NCI-H146 (cell line): ENCODE measurements around the gene KRTAP4-6.
"Not testable (repeated sequence)": the region's sequence is repeated elsewhere in the genome, so short reads cannot be mapped to it uniquely, and the experiment has no call there.

Experiments used
- DNase-seq: peaks from one replicate; lab custom pipeline; 2025; lab: John Stamatoyannopoulos, UW

KRTAP4-6 gene

DNA sequence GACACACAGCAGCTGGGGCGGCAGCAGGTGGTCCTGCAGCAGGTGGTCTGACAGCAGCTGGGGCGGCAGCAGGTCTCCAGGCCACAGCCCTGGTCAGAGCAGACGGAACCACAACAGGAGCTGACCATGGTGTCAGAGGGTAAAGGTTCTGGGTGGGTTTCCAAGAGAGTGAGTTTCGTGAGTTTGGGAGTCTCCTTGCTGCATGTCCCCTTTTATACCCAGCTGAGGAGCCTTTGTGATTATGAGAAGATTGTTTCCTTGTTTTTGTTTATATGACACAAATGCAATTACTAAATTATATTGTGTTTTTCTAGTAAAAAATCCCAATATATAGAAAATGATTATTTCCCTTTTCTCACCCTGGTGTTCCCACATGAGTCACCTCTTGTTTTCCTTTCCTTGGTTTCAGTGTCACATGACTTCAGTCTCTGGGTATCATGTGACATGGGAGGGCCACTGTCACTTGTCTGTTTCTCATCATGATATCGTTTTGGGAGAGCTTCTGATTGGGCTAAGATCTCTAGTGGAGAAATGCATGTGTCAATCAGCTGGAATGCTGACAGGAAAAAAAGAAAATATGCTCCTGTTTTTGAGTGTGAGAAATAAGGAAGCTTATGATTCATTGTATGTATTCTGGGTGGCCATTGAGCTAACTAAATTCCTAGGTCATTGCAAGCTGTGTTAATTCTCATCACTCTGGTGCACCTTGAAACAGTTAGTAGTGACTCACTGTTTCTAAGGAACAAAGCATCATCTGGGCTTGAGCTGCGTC is at the start of gene KRTAP4-6:
KRTAP4-6 (minus strand) TSS at position 185 of the 772 bp plus-strand sequence; CDS start at position 128, 57 bp downstream.
- no peak for DNase-seq

DNA sequence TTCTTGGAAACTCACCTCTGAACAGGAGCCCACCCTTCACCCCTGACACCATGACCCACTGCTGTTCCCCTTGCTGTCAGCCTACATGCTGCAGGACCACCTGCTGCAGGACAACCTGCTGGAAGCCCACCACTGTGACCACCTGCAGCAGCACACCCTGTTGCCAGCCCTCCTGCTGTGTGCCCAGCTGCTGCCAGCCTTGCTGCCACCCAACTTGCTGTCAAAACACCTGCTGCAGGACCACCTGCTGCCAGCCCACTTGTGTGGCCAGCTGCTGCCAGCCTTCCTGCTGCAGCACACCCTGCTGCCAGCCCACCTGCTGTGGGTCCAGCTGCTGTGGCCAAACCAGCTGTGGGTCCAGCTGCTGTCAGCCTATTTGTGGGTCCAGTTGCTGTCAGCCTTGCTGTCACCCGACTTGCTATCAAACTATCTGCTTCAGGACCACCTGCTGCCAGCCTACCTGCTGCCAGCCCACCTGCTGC is 49.5 kb upstream of the KRTAP4-6 start, which contains the start of gene KRTAP9-1:
KRTAP9-1 (plus strand) TSS at position 51 of the 482 bp plus-strand sequence; CDS start at position 51, 0 bp downstream.
- not testable (repeated sequence) for DNase-seq

DNA sequence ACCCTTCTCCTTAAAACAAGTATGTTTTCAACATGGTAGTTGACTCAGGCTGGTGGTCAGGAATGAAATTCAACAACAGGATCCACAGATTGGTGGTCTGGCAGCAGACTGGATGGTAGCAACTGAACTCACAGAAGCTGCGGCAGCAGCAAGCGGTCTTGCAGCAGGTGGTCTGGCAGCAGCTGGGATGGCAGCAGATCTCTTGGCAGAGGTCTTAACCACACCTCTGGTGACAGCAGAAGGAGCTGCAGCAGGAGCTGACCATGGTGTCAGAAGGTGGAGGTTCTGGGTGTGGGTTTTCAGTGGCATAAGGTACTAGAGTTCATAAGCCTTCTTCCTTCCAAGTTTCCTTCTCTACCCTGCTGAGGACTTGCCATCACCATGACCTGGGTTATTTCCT is 46.5 kb upstream of the KRTAP4-6 start:
- DNase-seq, result no peak

DNA sequence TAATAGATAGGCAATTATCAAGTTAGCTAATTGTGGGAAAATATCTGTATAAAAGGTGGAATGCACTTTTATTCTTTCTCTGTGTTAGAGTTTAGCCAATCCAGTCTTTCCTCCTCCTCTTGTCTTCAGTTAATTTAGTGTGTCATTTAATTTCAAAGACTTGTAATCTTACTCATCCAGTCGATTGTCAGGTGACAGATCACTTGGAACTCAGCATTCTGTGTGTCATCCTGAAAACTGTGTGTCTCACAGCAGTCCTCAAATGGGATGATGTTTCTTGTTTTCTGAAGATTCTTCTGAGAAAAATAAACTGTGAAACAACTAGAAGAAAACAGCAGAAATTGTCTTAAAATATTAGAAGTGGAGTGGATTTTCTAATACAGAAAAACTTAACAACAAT is 44.7 kb upstream of the KRTAP4-6 start:
- no peak for DNase-seq

DNA sequence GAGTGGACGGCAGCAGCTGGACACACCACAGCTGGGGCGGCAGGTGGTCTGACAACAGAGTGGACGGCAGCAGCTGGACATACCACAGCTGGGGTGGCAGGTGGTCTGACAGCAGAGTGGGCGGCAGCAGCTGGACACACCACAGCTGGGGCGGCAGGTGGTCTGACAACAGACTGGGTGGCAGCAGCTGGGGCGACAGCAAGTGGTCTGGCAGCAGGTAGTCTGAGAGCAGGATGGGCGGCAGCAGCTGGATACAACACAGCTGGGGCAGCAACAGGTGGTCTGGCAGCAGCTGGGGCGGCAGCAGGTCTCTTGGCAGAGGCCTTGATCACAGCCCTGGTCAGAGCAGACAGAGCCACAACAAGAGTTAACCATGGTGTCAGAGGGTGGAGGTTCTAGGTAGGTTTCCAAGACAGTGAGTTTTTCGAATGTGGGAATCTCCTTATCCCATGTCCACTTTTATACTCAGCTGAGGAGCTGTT is 44.2 kb upstream of the KRTAP4-6 start, which contains the start of gene KRTAP4-1:
KRTAP4-1 (minus strand) TSS at position 432 of the 482 bp plus-strand sequence; CDS start at position 375, 57 bp downstream.
- DNase-seq, result no peak

DNA sequence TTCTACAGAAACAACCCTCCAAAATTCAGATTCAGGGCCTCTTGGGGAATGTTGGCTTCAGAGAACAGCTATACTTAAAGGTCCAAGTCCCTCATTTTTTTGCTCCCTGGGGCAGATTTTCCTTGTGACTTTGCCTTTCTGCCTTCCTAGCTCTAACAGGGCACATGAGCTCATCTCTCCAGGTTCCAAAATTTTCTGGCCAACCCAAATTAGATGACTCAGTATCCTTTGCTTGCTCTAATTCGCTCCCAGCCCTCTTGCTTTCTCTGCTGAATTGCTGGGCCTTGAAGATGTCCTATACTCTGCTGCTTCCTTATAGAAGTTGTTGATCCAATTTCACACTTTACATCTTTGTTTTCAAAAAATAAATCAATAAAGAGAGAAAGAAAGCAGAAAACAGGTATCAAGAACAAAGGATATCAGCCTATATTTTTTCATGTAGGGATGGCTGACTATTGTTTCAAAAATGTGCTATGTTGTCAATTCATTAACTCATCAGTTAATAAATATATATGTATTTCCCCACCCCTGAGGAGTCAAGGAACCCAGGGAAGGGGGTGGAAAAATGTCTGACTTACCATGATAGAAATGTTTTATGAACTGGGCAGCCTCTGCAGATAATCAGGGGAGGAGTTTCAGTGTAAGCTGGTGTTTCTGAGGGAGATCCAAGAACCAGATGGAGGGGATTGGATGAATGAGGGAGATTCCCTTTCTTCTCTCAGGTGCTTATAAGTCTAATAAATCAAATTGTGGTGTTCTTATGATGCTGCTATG is 38.7 kb upstream of the KRTAP4-6 start:
- DNase-seq, result no peak

DNA sequence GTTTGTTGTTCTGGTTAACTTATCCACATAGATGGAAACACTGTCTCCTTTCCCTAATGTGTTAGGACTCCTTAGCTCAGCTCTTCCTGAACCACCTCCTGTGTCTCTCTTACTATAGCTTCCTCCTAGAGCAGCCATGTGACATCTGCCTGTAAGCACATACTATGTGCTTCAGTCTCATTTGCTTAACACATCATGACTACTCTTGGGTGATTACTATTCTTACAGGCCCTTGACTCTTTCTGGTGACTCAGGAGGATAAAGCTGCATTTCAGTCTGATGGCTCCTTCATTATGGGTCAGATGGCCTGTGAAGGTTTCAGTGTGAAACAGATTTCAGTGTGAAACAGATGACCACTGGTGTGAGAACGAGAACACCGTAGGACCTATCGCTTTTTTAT is 38.0 kb upstream of the KRTAP4-6 start:
- DNase-seq, result no peak

DNA sequence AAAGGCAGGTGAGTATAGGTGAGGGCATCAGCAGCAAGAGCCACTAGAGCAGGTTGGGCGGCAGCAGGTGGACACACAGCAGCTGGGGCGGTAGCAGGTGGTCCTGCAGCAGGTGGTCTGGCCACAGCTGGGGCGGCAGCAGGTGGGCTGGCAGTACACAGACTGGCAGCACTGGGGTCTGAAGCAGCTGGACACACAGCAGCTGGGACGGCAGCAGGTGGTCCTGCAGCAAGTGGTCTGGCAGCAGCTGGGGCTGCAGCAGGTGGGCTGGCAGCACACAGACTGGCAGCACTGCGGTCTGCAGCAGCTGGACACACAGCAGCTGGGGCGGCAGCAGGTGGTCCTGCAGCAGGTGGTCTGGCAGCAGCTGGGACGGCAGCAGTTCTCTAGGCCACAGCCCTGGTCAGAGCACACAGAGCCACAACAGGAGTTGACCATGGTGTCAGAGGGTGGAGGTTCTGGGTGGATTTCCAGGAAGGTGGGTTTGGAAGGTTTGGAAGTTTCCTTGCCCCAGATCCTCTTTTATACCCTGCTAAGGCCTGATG is 37.5 kb upstream of the KRTAP4-6 start, which contains the start of gene KRTAP4-2:
KRTAP4-2 (minus strand) TSS at position 495 of the 545 bp plus-strand sequence; CDS start at position 438, 57 bp downstream.
- no peak for DNase-seq

DNA sequence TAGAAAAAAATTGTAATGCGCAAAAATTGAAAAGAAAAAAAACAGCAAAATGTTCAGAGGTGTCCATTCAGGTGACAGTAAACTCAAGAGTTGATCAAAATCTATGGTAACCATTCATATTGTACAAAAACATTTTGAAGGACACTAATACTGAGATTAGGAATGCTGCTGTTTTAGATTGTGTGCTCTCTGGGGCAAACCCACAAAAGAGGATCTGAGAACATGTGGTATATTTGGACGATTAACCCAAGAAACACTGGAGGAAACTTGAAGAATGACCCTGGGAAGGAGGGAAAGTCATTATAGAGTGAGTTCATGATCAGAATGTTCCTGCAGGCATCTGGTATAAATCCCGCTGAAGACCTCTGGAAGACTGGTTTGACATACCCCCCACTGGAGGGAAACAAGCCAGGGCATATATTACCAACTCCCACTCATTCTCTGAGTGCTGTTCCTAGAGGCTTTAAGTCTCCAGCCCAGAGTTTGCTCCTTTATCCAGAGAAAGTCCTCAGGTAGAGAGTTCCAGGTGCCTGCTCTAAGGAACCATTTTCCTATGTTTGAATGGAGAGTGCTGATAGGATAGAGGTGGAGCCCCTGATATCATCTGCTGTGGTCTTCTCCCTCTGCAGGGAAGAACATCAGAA is 36.5 kb upstream of the KRTAP4-6 start:
- no peak for DNase-seq

DNA sequence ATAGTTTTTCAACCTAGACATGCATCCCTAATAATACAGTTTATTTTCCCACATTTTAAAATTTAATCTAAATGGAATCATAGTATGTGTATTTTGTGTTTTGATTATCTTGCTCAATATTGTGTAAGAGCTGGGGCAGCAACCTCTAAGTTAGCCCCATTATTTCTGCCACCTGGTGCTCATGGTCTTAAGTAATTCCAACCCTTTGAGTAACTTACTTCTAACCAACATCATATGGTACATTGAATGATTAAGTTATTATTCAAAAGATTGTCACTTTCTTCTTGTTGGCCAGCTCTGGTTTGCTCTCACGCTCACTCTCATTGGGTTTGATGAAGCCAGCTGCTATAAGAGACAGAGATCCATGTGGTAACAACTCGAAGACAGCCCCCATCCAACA is 31.5 kb upstream of the KRTAP4-6 start:
- no peak for DNase-seq

DNA sequence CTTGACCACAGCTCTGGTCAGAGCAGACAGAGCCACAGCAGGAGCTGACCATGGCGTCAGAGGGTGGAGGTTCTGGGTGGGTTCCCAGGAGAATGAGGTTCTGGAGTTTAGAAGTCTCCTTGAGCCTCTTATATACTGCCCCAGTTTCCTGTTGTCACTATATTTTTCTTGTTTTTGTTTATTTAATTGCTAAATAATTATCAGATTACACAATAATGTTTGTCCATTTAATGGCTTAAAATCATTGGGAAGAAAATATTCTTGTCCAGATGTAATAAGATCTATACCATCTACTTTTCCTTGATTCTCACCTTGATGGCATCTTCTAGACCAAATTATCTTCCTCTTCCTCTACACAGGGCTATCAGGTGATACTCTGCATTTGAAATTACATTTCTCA is 27.8 kb upstream of the KRTAP4-6 start, which contains the start of gene KRTAP4-3:
KRTAP4-3 (minus strand) TSS at position 101 of the 400 bp plus-strand sequence; CDS start at position 52, 49 bp downstream.
- DNase-seq, result no peak

DNA sequence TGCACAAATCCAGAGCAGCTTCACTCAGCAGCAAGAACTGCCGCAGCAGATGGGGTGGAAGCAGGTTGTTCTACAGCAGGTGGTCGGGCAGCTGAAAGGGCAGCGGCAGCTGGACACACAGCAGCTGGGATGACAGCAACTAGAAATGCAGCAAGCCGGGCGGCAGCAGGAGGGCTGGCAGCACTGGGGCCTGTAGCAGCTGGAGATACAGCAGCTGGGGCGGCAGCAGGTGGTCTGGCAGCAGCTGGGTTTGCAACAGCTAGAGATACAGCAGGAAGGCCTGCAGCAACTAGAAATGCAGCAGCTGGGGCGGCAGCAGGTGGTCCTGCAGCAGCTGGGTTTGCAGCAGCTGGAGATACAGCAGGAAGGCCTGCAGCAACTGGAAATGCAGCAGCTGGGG is 27.2 kb upstream of the KRTAP4-6 start:
- DNase-seq, result no peak

DNA sequence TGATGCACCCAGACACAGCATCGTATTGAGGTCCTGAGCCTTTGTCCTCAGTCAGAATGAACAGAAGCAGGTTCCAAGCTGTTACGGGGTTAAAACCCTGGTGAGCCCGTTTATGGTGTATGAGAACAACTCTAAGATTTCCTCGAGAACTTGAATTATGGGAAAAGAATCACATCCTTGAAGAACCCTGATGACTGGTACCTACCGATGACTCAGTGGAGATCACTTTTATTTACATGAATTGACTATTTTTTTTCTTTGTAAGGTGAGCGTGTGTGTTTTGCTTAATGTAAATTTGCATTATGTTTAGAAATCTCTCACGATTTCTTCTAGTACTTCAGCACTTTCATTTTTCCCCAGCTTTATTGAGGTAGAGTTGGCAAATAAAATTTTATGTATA is 23.5 kb upstream of the KRTAP4-6 start:
- no peak for DNase-seq

DNA sequence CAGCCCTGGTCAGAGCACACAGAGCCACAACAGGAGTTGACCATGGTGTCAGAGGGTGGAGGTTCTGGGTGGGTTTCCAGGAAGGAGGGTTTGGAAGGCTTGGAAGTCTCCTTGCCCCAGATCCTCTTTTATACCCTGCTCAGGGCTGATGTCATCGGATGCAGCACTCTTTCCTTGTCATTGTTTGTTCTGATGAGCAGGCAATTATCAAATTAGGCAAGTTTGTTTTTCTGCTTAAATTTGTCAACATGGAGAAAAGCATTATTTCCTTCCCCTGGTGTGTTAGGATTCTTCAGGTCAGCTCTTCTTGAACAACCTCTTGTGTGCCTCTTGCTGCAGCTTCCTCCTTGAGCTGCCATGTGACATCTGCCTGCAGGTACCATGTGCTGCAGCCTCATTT is 20.3 kb upstream of the KRTAP4-6 start, which contains the start of gene KRTAP4-4:
KRTAP4-4 (minus strand) TSS at position 101 of the 400 bp plus-strand sequence; CDS start at position 44, 57 bp downstream.
- no peak for DNase-seq

DNA sequence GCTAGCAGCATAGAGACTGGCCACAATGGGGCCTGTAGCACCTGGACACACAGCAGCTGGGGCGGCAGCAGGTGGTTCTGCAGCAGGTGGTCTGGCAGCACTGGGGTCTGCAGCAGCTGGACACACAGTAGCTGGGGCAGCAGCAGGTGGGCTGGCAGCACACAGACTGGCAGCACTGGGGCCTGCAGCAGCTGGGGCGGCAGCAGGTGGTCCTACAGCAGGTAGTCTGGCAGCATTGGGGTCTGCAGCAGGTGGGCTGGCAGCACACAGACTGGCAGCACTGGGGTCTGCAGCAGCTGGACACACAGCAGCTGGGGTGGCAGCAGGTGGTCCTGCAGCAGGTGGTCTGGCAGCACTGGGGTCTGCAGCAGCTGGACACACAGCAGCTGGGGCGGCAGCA is 19.8 kb upstream of the KRTAP4-6 start:
- not testable (repeated sequence) for DNase-seq

DNA sequence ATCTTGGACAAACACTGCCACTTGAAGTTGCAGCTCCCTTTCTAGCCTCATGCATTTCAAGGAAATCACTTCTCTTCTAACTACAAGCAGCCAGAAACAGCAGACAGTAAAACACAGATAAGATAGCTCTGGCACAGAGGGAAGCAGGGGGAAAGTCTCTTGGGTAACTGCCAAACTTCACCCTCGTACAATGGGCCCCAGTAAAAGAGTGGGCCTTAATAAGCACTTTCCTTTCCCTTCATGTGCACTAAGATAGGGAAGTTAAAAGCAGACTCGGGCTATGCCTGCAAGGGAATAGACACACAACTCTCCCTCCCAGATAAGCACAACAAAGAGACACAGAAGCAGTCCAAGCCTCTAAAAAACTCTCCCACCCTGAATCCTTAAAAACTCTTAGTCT is 13.5 kb upstream of the KRTAP4-6 start:
- no peak for DNase-seq

DNA sequence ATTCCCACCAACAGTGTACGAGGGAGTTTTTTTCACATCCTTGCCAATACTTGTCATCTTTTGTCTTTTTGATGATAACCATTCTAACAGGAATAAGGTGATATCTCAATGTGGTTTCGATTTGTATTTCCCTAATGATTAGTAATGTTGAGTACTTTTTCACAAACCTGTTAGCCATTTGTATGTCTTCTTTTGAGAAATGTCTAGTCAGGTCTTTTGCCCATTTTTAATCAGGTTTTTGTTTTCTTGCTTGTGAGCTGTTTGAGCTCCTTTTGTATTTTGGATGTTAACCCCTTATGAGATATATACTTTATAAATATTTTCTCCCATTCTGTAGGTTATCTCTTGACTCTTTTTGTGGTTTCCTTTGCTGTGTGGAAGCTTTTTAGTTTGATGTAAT is 11.2 kb upstream of the KRTAP4-6 start:
- no peak for DNase-seq

DNA sequence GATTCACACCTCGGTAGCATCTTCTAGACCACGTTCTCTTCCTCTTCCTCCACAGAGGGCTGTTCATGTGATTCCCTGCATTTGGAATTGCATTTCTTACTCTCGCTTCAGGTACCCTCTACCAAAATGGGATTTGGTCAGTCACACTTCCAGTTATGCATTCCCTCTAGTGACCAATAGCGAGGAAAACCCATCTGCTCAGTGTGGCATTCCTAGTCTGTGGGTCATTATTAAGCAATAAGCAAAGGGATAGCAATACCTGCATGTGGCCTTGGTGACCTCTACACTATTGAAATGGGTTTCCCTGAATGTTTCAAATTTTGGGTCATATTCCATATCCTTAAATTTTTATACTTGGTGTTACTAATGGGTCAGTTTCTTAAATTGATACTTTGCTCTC is 9.7 kb upstream of the KRTAP4-6 start:
- no peak for DNase-seq

DNA sequence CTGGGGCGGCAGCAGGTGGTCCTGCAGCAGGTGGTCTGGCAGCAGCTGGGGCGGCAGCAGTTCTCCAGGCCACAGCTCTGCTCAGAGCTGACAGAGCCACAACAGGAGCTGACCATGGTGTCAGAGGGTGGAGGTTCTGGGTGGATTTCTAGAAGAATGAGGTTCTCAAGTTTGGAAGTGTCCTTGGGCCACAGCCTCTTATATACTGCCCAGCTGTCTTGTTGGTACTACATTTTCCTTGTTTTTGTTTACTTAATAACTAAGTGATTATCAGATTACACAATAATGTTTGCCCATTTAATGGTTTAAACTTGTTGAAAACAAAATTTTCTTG is 9.3 kb upstream of the KRTAP4-6 start, which contains the start of gene KRTAP4-5:
KRTAP4-5 (minus strand) TSS at position 174 of the 334 bp plus-strand sequence; CDS start at position 116, 58 bp downstream.
- no peak for DNase-seq

DNA sequence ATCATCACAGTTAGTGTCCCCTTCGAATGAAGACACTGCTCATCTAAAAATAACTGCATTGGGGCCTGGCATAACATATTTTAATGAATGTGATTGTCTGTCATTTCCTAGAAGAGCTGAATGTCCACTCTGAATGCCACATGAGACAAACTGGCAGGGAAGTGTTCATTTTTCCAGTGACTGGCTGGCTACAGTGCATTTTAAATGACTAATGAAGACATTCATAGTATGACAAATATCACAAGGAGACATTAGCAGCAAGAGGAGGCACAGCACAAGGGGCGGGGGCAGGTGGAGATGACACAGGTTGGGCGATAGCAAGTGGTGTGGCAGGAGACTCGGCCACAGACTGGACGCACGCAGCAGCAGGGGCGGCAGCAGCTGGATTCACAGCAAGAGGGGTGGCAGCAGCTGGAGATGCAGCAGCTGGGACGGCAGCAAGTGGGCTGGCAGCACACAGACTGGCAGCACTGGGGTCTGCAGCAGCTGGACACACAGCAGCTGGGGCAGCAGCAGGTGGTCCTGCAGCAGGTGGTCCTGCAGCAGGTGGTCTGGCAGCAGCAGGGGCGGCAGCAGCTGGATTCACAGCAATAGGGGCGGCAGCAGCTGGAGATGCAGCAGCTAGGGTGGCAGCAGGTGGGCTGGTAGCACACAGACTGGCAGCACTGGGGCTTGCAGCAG is 8.8 kb upstream of the KRTAP4-6 start:
- DNase-seq, result not testable (repeated sequence)
